ES-I3 (cell line): ENCODE data around the gene NDUFA1.
"Not testable (repeated sequence)": the region's sequence is repeated elsewhere in the genome, so short reads cannot be mapped to it uniquely, and the experiment has no call there.

Experiments used
- H3K36me3 ChIP-seq: 2 replicates; pipeline ENCODE4 v1.6.1; 2013; ENCODE audit warnings: mild to moderate bottlenecking, low read length, control low read depth, moderate library complexity; ENCODE audit not compliant: insufficient read depth
- H3K4me1 ChIP-seq: 2 replicates; pipeline ENCODE4 v1.6.1; 2013; ENCODE audit warnings: mild to moderate bottlenecking, control low read depth, low read length; ENCODE audit not compliant: insufficient read depth
- H3K9ac ChIP-seq: 2 replicates; pipeline ENCODE4 v1.6.1; 2013; ENCODE audit warnings: low read depth, mild to moderate bottlenecking, low read length, moderate library complexity
- H3K9me3 ChIP-seq: 2 replicates; pipeline ENCODE4 v1.6.1; 2013; ENCODE audit warnings: mild to moderate bottlenecking, low read length, moderate library complexity; ENCODE audit not compliant: control insufficient read depth, insufficient read depth

Gene NDUFA1

DNA sequence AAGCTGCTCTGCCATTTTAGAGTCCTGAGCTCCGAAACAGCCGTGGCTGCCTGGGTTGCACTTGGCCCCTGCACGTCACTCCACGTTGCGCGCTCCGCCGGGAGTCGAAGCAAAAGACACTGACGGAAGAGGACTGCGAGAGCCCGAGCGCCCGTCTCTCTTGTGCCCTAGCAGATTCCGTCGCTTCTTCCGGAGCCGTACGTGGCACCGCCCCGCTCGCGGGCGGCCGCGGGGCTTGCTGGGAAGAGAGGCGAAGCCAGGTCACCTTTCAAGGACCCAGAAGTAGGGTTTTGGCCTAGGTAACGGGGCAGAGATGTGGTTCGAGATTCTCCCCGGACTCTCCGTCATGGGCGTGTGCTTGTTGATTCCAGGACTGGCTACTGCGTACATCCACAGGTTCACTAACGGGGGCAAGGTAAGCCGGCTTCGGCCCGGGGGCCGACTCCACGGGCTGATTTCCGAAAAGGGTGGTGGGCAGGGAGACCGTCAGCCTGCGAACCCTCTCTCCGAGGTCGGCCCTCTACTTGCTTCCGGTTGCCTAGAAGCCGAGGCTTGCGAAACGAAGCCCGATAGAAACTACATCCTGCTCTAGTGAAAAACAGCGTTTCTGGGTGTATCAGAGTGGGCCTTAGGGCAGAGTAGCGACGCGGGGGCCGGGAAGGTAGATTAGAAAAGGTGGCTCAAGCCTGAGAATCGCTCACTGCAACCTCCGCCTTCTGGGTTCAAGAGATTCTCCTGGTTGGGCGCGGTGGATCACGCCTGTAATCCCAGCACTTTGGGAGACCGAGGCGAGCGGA, at the start of gene NDUFA1, which contains the start of gene RNF113A:
TSS of gene NDUFA1 (plus strand) at position 234 of the 797 bp plus-strand sequence. CDS start at position 314, 80 bp downstream.
TSS of gene RNF113A (minus strand) at position 135 of the 797 bp plus-strand sequence. CDS start at position 15, 120 bp downstream.
- Histone ChIP-seq H3K9me3 (no peaks in the 10 kb centered on the region), H3K36me3 (no peaks in the 10 kb centered on the region)

GRCh38 chrX:119824221-119824620, 47.4 kb upstream of the NDUFA1 start:
- not testable (repeated sequence) for H3K9me3 ChIP-seq, H3K9ac ChIP-seq, H3K36me3 ChIP-seq, H3K4me1 ChIP-seq

More for the DNA sequence above, at the start of gene NDUFA1, which contains the start of gene RNF113A:
- Histone ChIP-seq H3K9ac (peak within 1 kb of the TSS; percentile 70), H3K4me1 (no peaks in the 10 kb centered on the region)

GRCh38 chrX:119826399-119826959, 45.2 kb upstream of the NDUFA1 start:
- peaks cover 2% of the 10 kb centered on the region; the same call in 1 of the 2 replicates for H3K36me3 ChIP-seq
- no peak overlapping the region for H3K9ac ChIP-seq
- H3K9me3 ChIP-seq = no peaks in the 10 kb centered on the region
- H3K4me1 ChIP-seq = no peaks in the 10 kb centered on the region

- Histone ChIP-seq H3K4me1 (no peaks in the 10 kb centered on the region), H3K9ac (no peak overlapping the region), H3K9me3 (no peaks in the 10 kb centered on the region), H3K36me3 (peaks cover 2% of the 10 kb centered on the region; the same call in 1 of the 2 replicates)
These were observed 43.2 kb upstream of the NDUFA1 start for GRCh38 chrX:119828446-119828845.

- Histone ChIP-seq H3K9ac (no peak overlapping the region), H3K9me3 (no peaks in the 10 kb centered on the region), H3K4me1 (no peaks in the 10 kb centered on the region), H3K36me3 (peaks cover 12% of the 10 kb centered on the region; the same call in 1 of the 2 replicates)
These were observed 37.7 kb upstream of the NDUFA1 start for GRCh38 chrX:119833905-119834304.

GRCh38 chrX:119852382-119853353, 19.0 kb upstream of the NDUFA1 start, which contains the start of gene UPF3B:
Gene UPF3B (minus strand): TSS chrX:119852963. CDS start chrX:119852928, 35 bp downstream.
- no peaks in the 10 kb centered on the region for H3K9me3 ChIP-seq
- H3K4me1 ChIP-seq = no peaks in the 10 kb centered on the region
- peak within 1 kb of the TSS; percentile 97 for H3K9ac ChIP-seq
- no peaks in the 10 kb centered on the region; the same call in 1 of the 2 replicates for H3K36me3 ChIP-seq

DNA sequence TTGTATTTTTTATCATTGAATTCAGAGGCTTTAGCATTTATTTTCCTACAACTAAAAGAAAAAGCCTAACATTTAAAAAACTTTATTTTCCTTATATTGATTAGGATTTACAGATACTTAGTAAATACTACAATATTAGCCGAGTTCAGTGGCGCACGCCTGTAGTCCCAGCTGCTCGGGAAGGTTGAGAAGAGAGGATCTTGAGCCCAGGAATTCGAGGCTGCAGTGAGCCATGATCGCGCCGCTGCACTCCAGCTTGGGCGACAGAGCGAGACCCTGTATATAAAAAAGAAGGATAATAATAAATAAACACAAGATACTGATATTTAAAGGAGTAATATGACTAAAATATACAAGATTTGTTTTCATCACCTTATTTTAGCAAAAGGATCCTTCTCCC, 18.2 kb upstream of the NDUFA1 start:
- Histone ChIP-seq H3K9ac (peak overlapping the region; percentile 61), H3K9me3 (no peaks in the 10 kb centered on the region), H3K36me3 (no peaks in the 10 kb centered on the region; the same call in 1 of the 2 replicates), H3K4me1 (no peaks in the 10 kb centered on the region)

GRCh38 chrX:119870626-119871131, 953 bp upstream of the NDUFA1 start:
- H3K9me3 ChIP-seq = no peaks in the 10 kb centered on the region
- H3K9ac ChIP-seq = peak overlapping the region; percentile 70
- H3K4me1 ChIP-seq = no peaks in the 10 kb centered on the region
- H3K36me3 ChIP-seq = no peaks in the 10 kb centered on the region

DNA sequence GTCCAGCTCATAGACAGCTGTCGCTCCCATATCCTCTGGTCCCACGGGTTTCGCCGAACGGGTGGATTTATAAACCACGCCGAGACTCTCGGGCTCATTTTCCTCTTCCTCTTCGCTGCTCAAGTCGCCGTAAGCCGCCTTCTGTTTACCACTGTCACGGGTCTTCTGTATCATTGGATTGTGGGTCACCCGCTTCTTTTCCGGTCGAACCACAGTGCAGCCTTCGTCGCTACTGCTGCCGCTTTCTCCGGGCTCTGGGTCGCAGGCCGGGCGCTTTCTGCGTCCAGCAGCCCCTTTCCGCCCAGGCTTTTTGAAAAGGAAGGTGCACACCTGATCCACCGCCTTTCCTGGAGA, 410 bp upstream of the NDUFA1 start:
- H3K9ac ChIP-seq = peak overlapping the region; percentile 70
- H3K9me3 ChIP-seq = no peaks in the 10 kb centered on the region
- H3K36me3 ChIP-seq = no peaks in the 10 kb centered on the region
- no peaks in the 10 kb centered on the region for H3K4me1 ChIP-seq

DNA sequence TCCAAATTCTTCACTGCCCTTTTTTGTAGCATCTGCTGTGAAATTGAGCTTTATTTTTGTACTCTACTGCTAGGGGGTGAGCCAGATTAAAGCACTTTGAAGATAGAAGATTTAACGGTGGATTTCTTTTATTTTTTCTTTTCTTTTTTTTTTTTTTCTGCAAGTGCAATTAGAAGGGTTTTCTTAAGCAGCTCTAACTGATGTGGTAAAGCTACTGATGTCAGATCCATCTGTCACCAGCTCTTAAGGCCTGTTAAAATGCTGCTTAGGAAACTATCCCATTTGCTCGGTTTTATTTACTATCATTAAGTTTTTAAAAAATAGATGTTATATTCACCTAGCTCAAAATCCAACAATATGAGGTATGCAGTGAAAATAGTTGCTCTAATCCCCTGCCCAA, 7.1 kb downstream of the NDUFA1 start:
- Histone ChIP-seq H3K9ac (no peak overlapping the region), H3K4me1 (no peaks in the 10 kb centered on the region), H3K36me3 (no peaks in the 10 kb centered on the region), H3K9me3 (no peaks in the 10 kb centered on the region; the same call in 1 of the 2 replicates)

- Histone ChIP-seq H3K9me3 (no peaks in the 10 kb centered on the region; the same call in 1 of the 2 replicates), H3K4me1 (no peaks in the 10 kb centered on the region), H3K9ac (no peak overlapping the region), H3K36me3 (no peaks in the 10 kb centered on the region)
These were observed 8.4 kb downstream of the NDUFA1 start for GRCh38 chrX:119880076-119880475.

DNA sequence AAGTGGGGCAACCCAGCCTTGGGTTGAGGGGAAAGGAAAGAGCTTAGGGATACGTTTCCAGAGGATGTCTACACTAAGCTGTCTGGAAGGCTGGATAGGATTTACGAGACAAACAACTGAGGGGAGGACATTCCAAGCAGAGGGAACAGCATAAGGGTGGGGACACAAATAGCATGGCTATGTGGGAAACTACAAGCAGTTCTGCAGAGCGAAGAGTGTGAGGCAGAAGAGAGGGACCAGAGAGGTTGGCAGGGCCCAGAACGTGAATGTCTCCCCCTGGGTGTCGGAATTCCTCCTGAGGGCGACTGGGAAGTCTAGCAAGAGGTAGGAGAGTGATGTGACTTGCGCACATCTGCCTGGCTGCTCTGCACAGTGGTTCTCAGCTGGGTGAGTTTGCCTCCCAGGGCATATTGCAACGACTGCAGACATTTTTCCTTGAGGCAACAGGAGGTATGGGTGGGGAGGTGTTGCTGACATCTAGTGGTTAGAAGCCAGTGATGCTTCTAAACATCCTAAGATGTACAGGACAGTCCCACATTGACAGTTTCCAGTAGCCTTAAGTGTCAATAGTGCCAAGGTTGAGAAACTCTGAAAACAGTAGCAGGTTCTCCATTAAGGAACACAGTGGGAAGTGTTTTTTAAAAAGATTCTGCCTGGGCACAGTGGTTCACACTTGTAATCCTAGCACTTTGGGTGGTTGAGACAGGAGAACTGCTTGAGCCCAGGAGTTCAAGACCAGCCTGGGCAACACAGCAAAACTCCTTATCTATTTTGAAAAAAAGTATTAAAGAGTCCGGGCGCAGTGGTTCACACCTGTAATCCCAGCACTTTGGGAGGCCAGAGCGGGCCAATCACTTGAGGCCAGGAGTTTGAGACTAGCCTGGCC, 9.2 kb downstream of the NDUFA1 start:
- Histone ChIP-seq H3K9ac (no peak overlapping the region), H3K4me1 (no peaks in the 10 kb centered on the region), H3K36me3 (no peaks in the 10 kb centered on the region), H3K9me3 (no peaks in the 10 kb centered on the region; the same call in 1 of the 2 replicates)
